ENCODE results near the gene CPZ. TPM values are rescaled to one million over a fixed set of nuclear protein-coding genes. Genes with fewer than 3 reads are reported as not detected.

CPZ gene
- polyA plus RNA-seq, 3 donors = 0.28 to 6.9 (median 3.2) TPM

DNA sequence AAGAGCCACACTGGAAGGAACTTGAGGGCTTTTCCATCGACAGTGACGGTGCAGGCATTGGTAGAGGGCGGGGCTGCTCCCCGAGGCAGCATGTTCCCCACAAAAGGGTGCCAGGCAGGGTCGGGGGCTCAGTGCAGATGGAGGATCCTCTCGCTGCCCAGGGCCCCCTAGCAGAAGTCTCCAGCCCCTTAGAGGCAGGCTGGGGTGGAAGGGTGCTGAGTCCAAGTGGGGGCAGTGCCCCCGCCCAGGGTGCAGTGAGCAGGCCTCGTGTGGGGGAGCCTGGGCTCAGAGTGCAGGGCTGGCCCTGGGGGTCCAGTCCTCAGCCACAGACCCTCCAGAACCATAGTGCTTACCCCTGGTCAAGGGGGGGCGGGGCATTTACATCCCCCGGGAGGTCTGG, 9.0 kb downstream of the CPZ start:
- WGBS, 3 donors = 74 to 80% (median 79%) methylated on average over 10 of the region's 10 CpGs

DNA sequence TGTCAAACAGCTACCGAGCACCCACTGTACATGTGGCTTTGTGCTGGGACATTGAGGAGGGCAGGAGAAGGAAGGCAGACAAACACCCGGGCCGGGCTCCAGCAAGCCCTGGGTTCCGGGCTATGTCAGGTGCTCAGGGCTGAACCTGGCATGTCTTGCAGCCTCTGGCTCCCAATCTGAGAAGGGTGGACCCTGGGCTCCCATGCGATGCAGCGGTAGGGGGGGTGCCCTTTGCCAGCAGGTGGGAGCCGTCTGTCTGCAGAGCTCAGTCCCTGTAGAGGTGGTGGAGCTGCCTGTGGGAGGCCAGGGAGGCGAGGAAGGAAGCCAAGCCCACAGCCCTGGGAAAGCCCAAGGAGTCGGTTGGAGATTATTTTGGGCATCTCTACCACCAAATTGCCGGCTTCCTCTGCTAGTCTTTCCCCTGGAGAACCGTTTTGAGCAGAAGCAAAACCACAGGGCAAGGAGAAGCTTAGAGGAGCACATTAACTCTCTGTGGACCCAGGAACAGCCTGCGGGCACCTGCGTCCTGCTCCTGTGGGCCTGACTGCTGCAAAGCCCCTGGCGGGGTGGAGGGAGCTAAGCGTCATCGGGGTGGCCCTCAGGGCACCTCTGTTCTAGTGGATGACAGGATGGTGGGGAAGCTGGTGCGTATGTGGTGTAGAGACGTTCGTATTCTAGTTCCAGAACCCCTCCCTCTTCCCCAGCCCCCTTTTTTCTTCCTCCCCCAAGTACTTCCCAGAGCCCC, 10.3 kb downstream of the CPZ start:
- WGBS, 3 donors = 57 to 60% (median 58%) methylated on average over 16 to 19 of the region's 19 CpGs
- no peak overlapping the region for H3K27ac ChIP-seq (ENCODE audit: low read depth, low read length)

More for the DNA sequence above, 9.0 kb downstream of the CPZ start:
- H3K27ac ChIP-seq (ENCODE audit: low read depth, low read length) = no peak overlapping the region

DNA sequence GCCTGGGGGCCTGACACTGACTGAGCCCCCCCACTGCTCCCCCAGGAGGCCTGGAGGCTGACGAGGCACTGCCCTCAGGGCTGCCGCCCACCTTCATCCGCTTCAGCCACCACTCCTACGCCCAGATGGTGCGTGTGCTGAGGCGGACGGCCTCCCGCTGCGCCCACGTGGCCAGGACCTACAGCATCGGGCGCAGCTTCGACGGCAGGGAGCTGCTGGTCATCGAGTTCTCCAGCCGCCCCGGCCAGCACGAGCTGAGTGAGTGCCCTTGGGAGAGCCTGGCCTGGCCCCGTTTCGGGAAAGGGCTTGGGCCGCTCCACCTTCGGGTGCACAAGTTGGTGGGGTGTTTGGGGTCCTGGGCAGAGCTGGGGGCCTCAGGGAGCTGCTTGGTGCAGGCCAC, 11.4 kb downstream of the CPZ start:
- 80 to 85% (median 85%) methylated on average over 22 of the region's 22 CpGs for WGBS, 3 donors
- H3K27ac ChIP-seq (ENCODE audit: low read depth, low read length) = no peak overlapping the region

DNA sequence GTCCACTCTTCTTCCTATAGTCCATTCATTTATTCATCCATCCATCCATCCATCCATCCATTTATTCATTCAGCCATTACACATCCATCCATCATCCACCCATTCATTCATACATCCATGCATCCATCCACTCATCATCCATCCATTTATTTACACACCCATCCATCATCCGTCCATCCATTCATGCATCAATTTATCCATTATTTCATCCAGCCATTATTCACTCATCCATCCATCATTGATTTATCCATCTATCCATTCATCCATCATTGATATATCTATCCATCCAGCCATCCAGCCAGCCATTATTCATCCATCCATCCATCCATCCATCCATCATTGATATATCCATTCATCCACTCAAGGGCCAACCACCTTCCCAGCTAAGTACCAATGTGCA, 12.7 kb downstream of the CPZ start:
- 68 to 100% (median 96%) methylated on average over 1 of the region's 1 CpG for WGBS, 3 donors

DNA sequence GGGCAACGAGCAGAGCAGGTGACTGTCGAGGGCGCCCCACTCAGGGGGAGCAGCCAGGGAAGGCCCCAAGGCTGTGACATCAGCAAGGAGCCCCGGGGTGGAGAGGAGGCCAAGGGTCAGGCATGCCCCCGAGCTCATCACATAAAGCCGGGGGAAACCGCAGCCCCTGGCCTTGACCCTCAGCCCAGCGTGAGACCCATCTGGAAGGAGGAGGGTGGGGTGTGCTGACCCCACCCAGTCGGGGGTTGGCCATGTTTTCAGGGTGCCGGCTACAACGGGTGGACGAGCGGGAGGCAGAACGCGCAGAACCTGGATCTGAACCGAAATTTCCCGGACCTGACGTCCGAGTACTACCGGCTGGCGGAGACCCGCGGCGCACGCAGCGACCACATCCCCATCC, 13.9 kb downstream of the CPZ start:
- WGBS, 3 donors = 72 to 84% (median 81%) methylated on average over 26 of the region's 26 CpGs
- no peak overlapping the region for H3K27ac ChIP-seq (ENCODE audit: low read depth, low read length)

More for the DNA sequence above, 12.7 kb downstream of the CPZ start:
- H3K27ac ChIP-seq (ENCODE audit: low read depth, low read length) = no peak overlapping the region

DNA sequence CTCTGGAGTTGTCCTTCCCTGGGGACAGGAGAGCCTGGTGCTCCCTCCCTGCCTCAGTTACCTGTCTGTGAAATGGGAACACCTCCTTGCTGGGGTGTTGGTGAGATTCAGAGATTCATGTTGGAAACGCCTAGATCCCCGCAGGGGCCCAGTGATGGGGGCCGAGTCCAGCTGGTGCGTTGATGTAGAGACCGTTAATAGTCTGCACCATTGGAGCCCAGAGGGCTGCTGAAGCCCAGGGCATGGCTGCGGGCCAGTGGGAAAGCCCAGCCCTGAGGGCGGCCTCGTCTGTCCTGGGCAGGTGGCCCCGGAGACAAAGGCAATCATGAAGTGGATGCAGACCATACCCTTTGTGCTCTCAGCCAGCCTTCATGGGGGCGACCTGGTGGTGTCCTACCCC, 14.4 kb downstream of the CPZ start:
- WGBS, 3 donors = 65 to 74% (median 74%) methylated on average over 10 of the region's 10 CpGs
- no peak overlapping the region for H3K27ac ChIP-seq (ENCODE audit: low read depth, low read length)

DNA sequence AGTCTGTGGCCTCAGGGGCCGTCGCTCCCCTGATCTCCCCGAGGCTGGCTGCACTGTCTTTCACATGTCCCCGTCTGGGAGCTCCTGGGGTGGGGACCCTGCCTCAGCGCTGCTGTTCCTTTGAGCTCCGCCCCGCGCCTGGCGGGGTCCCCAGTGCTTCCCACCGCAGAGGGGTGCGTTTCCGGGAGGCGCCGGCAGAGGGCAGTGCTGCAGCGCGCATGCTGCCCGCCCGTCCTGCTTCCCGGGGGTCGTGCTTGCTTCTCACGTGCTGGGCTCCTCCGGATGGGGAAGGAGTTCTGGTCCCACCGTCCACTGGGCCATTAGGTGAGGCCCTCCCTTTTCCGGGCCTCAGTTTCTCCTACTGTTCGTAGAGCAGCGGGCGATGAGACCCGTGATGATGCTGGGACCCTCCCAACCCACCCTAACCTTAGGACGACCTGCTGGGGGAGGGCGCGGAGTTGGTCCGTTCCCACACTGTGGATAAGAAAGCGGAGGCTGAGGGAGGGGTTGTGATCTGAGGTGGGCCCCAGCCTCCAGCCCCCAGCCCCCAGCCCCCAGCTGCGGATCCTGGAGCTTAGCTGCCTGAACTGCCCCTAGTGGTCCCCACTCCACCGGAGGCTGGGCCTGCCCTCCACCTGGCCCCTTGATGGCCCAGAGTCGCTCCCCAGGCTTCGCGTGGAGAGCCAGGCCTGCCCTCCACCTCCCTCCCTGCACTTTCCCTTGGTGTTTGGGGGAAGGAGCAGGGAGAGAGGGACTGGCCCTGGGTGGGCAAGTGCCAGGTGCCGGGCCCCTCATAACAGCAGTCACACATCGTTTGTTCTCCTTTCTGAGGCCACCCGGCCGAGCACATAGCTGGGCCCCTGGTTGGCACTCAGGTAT, 15.3 kb downstream of the CPZ start:
- no peak overlapping the region for H3K27ac ChIP-seq (ENCODE audit: low read depth, low read length)
- 13 to 23% (median 23%) methylated on average over 41 to 42 of the region's 42 CpGs for WGBS, 3 donors

DNA sequence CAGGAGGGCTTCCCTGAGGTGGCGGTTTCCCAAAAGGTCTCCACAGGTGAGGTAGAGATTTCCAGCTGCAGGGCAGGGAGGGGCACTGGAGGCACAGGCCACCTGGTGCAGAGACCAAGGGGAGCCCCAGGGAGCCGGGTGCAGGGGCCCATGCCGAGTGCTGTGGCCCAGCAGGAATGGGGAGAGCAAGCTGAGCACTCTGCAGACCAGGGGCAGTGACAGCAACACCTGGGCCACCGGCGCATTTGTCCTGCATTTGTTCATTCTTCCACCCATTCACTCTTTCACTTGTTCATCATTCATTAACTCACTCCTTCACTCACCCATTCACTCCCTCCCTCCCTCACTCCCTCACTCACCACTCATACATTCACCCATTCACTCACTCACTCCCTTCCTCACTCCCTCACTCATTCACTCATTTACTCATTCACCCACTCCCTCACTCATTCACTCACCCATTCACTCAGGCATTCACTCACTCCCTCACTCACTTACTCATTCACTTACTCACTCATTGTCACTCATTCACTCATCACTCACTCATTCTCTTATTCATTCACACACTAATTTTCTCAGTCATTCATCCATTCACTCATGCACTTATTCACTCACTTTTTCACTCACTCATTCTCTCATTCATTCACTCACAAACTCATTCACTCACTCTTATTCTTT, 16.3 kb downstream of the CPZ start:
- no peak overlapping the region for H3K27ac ChIP-seq (ENCODE audit: low read depth, low read length)
- 66 to 91% (median 75%) methylated on average over 5 of the region's 5 CpGs for WGBS, 3 donors

DNA sequence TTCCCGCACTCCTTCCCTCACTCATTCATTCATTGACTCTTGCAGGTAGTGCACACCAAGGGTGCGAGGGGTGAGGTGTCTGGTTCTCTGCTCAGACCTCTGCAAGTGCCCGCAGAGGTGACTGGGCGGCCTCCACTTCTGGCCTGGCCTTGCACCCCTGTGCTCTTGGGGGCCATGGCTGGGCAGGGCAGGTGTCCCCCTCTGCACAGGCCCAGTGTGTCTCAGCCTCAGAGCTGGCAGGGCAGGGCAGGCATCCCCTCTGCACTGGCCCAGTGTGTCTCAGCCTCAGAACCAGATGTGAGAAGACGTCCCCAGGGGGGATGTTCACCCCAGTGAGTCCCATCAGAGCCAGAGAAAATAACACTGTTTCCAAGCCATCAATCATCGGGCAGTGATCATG, 16.8 kb downstream of the CPZ start:
- WGBS, 3 donors = 71 to 88% (median 71%) methylated on average over 6 of the region's 6 CpGs
- H3K27ac ChIP-seq (ENCODE audit: low read depth, low read length) = no peak overlapping the region

DNA sequence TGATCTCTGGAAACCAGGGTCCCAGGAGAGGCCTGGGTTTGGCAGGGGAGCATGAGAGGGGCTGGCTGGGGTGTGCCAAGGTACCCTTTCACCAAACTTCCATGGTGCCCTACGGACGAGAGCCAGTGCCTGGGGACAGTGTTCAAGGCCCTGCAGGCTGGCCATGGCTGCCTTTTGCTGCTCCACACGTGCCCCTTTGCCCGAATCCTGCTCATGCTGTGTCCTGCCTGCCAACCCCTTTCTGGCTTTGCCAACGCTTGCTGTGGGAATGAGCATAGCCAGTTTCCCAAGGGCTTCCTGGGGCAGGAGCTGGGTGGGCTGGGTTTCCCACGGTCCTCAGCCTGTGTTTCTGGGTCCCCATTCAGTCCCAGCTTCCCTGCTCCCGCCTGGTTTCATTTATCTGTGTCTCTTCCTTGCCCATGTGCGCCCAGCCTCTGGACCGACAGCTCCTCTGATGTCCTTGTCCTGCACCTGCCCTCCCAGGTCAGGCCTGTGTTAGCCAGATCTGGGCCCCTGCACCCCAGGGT, 17.3 kb downstream of the CPZ start:
- no peak overlapping the region for H3K27ac ChIP-seq (ENCODE audit: low read depth, low read length)
- 61 to 66% (median 64%) methylated on average over 9 of the region's 9 CpGs for WGBS, 3 donors

DNA sequence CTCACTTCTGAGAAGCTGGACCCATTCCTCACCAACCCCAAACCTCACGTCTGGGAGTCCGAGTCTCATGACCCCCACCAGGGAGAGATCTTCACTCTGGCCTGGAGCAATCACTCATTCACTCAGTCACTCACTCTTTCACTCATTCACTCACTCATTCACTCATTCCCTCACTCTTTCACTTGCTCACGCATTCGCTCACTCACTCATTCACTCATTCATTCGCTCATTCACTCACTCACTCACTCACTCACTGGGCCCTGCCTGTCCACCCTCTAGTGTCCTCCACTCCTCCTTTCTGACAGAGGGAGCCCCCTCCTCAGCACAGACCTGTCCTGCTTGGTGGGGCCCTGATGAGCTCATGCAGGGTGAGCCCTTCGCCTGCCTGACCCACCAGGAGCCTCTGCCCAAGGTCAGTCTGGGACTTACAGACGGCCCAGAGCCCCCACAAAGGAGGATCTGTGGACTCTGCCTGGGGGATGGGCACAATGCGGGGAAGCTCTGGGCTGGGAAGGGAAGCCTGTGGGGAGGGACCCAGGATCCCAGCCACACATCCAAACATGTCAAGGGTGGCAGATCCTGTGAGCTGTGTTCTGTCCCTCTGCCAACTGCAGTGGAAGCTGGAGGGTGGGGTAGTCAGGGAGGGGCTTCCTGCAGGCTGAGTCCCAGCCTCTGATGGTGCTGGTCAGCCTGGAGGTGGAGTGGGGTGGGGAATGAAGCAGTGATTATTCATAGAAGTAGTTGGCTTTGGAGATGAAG, 18.5 kb downstream of the CPZ start:
- no peak overlapping the region for H3K27ac ChIP-seq (ENCODE audit: low read depth, low read length)
- WGBS, 3 donors = 55 to 78% (median 73%) methylated on average over 8 of the region's 8 CpGs

DNA sequence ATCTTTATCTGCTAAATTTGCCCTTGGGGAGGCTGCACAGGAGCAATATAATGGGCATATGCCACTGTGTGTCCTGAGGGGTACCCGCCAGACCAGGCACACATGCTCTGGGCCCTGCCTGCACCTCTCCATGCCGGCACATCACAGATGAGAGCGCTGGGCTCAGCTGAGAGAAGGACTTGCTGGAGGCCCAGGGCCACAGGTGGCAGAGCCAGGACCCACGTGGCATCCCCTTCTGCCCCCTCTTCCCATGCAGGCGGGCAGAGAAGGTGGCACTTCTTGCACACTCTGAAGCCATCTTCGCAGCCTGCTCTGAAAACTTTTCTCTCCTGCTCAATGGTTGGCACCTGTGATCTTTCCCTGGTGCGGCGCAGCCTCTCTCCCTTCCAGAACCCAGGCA, 20.1 kb downstream of the CPZ start:
- no peak overlapping the region for H3K27ac ChIP-seq (ENCODE audit: low read depth, low read length)
- WGBS, 3 donors = 82 to 90% (median 89%) methylated on average over 8 of the region's 8 CpGs

DNA sequence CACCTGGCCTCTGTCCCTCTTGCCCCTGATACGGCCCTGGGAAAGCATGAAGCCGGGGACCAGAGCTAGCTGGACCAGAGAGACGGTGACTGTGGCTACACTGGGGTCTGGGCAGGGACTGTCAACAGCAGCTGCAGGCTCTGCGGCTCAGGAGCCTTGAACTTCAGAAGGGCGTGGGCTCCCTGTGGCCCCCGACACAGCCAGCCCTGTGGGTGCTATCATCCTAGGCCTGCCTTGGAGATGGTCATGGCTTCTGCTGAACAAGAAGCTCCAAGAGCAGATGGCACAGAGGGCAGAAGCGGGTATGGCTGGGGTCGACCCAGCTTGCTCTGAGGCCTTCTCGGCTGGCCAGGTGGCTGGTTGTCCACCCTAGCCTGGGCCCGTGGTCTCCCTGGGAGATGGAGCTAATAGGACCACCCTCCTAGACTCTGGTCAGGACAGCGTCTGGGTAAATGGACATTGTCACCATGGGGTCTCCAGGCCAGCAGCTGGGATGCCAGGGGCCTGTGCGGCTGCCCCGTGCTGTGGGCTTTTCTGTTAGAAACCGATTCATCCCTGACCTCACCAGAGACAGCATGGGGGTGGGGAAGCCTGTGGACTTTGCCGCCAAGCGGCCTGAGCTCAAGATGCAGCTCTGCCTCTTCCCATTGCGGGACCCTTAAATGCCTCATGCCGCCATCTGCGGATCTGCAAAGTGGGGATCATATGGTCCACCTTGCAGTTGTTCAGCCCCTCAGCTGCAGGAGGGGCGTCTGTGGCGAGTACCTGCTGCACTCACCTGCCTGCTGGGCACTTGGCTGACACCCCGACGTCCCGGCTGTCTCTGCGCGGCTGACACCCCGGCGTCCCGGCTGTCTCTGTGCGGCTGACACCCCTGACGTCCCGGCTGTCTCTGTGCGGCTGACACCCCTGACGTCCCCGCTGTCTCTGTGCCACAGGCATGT, 21.1 kb downstream of the CPZ start:
- 78 to 91% (median 90%) methylated on average over 35 of the region's 35 CpGs for WGBS, 3 donors
- no peak overlapping the region for H3K27ac ChIP-seq (ENCODE audit: low read depth, low read length)

DNA sequence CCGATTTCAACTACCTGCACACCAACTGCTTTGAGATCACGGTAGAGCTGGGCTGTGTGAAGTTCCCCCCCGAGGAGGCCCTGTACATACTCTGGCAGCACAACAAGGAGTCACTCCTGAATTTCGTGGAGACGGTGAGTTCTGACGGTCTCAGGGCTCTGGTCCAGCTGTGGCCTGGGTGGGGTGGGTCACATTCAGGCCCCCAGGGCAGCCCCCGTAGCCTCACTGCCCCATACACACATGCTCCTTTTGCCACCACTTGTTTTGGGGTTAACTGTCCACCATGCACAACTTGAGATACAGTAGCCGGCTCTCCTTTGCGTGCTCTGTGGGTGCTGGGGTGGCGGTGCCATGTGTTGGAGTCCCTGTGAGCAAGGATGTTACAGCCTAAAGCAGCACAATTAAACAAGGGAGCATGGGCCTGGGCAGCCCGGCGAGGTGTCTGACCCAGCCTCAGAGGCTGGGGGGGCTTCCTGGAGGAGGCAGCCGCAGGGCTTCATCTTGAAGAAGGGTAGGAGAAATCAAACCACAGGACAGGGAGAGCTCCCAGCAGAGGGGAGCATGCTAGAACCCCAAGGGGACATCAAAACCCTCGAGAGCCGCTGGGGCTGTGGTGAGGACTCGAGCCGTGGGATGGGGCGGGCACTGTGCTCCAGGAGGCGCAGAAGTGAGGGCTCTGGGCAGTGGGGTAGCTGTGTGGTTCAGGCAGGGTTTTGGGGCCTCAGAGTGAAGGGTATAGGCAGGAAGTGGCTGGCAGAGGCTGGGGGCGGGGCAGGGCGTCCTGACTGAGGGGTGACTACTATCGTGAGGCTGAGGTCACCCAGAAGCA, 22.0 kb downstream of the CPZ start:
- H3K27ac ChIP-seq (ENCODE audit: low read depth, low read length) = no peak overlapping the region
- WGBS, 3 donors = 65 to 83% (median 77%) methylated on average over 22 of the region's 22 CpGs

DNA sequence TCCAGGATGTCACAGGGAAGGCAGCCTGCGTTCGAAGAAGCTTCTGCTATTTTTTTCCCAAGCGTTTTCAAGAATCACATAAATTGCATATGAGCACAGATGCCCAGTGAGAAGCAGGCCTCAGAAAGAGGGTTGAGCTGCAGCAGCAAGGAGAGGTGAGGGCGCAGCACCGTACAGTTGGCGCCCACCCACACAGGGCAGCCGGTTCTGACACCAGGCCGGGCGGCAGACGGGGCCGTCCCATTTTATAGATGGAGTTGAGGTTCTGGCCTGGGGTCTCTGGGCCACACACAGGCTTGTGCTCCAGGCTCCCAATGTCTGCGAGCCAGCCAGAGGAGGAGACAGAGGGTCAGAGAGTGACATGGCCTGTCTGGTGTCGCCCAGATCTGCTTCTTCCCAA, 22.8 kb downstream of the CPZ start:
- whole genome bisulfite sequencing, 3 donors = 82 to 88% (median 82%) methylated on average over 13 of the region's 13 CpGs
- H3K27ac ChIP-seq (ENCODE audit: low read depth, low read length) = no peak overlapping the region
